HepG2 (cell line): ENCODE measurements around the gene SVOP. TPM values are rescaled to one million over a fixed set of nuclear protein-coding genes. Genes with fewer than 3 reads are reported as not detected.

Experiments used
- CREB1 ChIP-seq, 2 experiments: fragments of 450-650 bp in 1 of 2; IDR thresholded peaks; 2 replicates each; pipeline ENCODE4 v1.6.1; 2016 to 2017; ENCODE audit warnings: control low read depth in 1 of 2, mild to moderate bottlenecking in 1 of 2, missing compliant biosample characterization in 1 of 2, missing genetic modification characterization in 1 of 2
- KIAA2018 ChIP-seq: sonication (generic); formaldehyde crosslinking; IDR thresholded peaks from 2 replicates; pipeline ENCODE4 v1.5.0; 2020; ENCODE audit warnings: mild to moderate bottlenecking, missing genetic modification reagents, borderline replicate concordance
- ZHX1 ChIP-seq: sonication (generic); formaldehyde crosslinking; IDR thresholded peaks from 2 replicates; pipeline ENCODE4 v1.8.1; 2022; ENCODE audit warnings: low read depth, mild to moderate bottlenecking, missing genetic modification reagents
- ZNF34 ChIP-seq: sonication (generic); formaldehyde crosslinking; IDR thresholded peaks from 2 replicates; pipeline ENCODE4 v1.4.0; 2020; ENCODE audit warnings: mild to moderate bottlenecking, missing genetic modification reagents, borderline replicate concordance
- ZNF556 ChIP-seq: sonication (generic); formaldehyde crosslinking; IDR thresholded peaks from 2 replicates; pipeline ENCODE4 v1.4.0; 2020; ENCODE audit warnings: mild to moderate bottlenecking, missing genetic modification reagents, borderline replicate concordance
- polyA plus RNA-seq, 8 experiments: library from polyadenylated mRNA; depleted of rRNA in 3 of 8; stranded (reverse) in 7 of 8; unstranded in 1 of 8; fragments of >200 nt; fragmentation: Illumina TruSeq in 4 of 8; extraction: Trizol in 4 of 8; gene quantifications; 2 replicates each; pipeline versions ENCODE4 v1.2.1 to v1.2.3, GENCODE V29; 2011 to 2016; ENCODE audit warnings: low read depth in 4 of 8, missing spikeins in 1 of 8, mixed read lengths in 1 of 8; ENCODE audit not compliant: insufficient read depth in 1 of 8
- total RNA-seq, 5 experiments: library from RNA; depleted of rRNA; stranded (reverse); fragments of >200 nt; fragmentation: Illumina TruSeq; extraction: Trizol; gene quantifications; 2 replicates each; pipeline ENCODE4 v1.2.3, GENCODE V29; 2016; ENCODE audit warnings: low read depth in 1 of 5
- TF ChIP-seq, protein P1 (sequence below): sonication (generic); formaldehyde crosslinking; IDR thresholded peaks from 2 replicates; pipeline ENCODE4 v1.5.0; 2020; ENCODE audit warnings: mild to moderate bottlenecking, missing genetic modification reagents, moderate library complexity
- TF ChIP-seq, protein P2 (sequence below): sonication (generic); formaldehyde crosslinking; IDR thresholded peaks from 2 replicates; pipeline ENCODE4 v1.8.0; 2022; ENCODE audit warnings: low read depth, missing genetic modification reagents

The SVOP gene
- total and polyA plus RNA-seq, 2 of the 13 experiments (the other 11 are each of a cell fraction or from before 2014, with no cell fraction given) = not detected

DNA sequence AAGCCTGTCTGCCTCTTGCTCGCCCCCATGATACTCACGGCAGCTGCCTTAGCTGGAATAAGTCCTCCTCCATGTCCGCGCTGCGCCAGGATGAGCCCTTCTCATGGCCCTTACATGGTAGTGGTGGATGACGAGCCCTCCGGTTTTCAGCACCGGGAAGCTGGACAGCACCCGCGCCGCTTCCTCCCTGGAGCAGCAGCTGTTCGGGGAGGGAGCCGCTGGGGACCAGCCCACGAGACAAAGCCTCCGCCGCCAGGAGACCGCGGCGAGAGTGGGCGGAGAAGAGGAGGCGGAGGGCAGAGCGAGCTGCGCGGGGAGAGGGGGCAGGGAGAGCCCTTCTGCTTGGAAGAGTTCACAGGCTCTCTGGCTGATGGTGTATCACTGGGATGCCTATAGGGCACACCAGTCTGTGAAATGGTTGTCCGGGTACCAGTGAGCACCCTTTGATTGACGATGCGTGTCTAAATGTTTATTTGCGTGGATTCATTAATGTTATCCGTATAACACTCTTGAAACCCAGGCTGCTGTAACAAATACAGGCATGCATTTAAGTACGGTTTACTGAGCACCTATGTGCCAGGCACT is at the start of gene SVOP (continued):
- TF ChIP-seq ZNF34 (no peak), ZHX1 (CRISPR knock-in tag) (peak; percentile 79), ZNF556 (CRISPR knock-in tag) (peak; percentile 51; the same call in 1 of the 2 replicates), KIAA2018 (CRISPR knock-in tag) (no peak), CREB1 (IDR thresholded peaks at IDR 0.05) (no peak), CREB1 (CRISPR knock-in tag; IDR thresholded peaks at IDR 0.05) (no peak)
- TF ChIP-seq, protein P1, sequence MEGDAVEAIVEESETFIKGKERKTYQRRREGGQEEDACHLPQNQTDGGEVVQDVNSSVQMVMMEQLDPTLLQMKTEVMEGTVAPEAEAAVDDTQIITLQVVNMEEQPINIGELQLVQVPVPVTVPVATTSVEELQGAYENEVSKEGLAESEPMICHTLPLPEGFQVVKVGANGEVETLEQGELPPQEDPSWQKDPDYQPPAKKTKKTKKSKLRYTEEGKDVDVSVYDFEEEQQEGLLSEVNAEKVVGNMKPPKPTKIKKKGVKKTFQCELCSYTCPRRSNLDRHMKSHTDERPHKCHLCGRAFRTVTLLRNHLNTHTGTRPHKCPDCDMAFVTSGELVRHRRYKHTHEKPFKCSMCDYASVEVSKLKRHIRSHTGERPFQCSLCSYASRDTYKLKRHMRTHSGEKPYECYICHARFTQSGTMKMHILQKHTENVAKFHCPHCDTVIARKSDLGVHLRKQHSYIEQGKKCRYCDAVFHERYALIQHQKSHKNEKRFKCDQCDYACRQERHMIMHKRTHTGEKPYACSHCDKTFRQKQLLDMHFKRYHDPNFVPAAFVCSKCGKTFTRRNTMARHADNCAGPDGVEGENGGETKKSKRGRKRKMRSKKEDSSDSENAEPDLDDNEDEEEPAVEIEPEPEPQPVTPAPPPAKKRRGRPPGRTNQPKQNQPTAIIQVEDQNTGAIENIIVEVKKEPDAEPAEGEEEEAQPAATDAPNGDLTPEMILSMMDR (CRISPR knock-in tag) = no peak
- TF ChIP-seq, protein P2, sequence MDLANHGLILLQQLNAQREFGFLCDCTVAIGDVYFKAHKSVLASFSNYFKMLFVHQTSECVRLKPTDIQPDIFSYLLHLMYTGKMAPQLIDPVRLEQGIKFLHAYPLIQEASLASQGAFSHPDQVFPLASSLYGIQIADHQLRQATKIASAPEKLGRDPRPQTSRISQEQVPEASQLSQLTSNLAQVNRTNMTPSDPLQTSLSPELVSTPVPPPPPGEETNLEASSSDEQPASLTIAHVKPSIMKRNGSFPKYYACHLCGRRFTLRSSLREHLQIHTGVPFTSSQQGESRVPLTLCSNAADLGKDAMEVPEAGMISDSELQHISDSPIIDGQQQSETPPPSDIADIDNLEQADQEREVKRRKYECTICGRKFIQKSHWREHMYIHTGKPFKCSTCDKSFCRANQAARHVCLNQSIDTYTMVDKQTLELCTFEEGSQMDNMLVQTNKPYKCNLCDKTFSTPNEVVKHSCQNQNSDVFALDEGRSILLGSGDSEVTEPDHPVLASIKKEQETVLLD (CRISPR knock-in tag) = no peak
